Renal cortical epithelial cell (primary cell): ENCODE results near the gene BCL3. TPM values are rescaled to one million over a fixed set of nuclear protein-coding genes. Genes with fewer than 3 reads are reported as not detected.

Experiments
- DNase-seq: peaks from one replicate; pipeline ENCODE4 v3.0.0-alpha.2; 2011; ENCODE audit warnings: low read depth
- total RNA-seq: library from RNA; depleted of rRNA; stranded (reverse); fragments of >200 nt; gene quantifications from 2 replicates; pipeline ENCODE4 v1.2.3, GENCODE V29; 2014

BCL3 gene
- total RNA-seq, 1 donor from 2014 or later, result 10.8 TPM

DNA sequence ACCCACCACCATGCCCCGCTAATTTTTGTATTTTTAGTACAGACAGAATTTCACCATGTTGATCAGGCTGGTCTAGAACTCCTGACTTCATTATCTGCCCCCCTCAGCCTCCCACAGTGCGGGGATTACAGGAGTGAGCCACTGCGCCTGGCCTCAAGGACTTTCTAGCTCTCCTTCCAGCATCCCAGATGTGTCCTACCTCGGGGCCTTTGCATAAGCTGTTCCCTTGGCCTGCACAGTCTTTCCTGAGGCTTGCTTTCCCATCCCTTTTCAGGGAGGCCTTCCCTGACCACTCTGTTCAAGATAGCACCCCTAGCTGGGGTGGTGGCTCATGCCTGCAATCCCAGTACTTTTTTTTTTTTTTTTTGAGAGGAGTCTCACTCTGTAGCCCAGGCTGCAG lies 46.1 kb downstream of the BCL3 start:
- DNase-seq, result no peak

DNA sequence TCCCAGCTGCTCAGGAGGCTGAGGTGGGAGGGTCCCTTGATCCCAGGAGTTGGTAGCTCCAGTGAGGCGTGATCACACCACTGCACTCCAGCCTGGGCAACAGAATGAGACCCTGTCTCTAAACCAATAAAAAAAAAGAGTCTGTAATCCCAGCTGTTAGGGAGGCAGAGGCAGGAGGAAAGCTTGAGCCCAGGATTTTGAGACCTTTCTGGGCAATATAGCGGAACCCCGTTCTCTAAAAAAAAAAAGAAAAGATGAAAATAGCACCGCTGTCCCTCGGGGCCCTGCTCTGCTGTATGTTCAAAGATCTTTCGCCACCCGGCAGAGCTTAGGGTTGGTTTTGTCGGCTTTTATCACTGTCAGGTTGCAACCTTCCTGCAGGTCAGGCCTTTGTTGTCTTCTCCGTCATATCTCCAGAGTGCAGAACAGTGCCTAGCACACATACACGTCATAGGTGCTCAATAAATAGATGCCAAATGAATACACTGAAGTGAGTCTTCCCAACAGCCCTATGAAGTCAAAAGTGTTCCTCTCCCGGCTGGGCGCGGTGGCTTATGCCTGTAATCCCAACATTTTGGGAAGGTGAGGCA lies 47.0 kb downstream of the BCL3 start:
- no peak for DNase-seq

DNA sequence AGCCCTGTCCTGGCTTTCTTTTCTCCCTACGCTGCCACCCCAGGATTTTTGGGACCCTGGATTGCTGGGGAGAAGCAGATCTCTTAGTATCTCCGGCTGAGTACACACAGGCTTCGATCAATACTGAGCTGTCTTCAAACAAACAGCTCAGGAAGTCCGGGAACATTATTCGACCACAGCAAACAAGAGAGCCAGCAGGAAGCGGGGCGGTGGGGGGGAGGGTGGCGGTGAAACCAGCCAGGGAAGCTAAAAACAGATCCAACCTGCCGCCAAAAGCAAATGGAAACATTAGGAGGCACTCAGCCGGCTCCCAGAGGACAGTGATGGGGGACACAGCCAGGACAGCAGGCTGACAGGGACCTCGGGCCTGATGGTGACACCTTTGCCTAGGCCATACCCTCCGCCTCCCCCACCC lies 48.2 kb downstream of the BCL3 start:
- DNase-seq, result no peak

DNA sequence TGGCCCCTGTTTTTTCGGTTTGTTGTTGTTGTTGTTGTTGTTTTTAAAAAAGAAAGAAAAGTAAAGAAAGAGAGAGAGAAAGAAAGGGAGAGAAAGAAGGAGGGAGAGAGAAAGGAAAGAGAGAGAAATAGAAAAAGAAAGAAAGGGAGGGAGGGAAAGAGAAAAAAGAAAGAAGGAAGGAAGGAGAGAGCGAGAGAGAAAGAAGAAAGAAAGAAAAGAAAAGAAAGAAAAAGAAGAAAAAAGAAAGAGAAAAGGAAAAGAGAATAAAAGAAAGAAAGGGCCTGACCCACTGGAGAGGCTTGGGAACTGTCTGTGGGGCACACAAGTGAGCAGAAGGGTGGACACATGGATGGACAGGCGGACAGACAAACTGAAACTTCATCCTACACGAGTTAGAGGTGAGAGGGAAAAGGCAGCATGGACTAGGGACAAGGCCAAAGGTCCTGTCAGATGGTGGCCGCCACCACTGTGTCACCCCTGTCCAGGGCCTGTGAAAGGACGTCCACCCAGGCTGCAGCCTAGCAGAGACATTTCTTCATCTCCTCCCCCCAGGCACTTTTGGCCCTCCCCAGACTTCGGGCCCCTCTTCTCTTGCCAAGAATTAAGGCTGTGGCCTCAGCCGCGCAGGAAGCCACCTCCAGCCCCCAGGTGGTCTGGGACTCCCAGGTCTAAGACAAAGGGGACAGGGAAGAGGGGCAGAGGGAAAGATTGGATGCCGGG lies 51.3 kb downstream of the BCL3 start:
- DNase-seq, result no peak

DNA sequence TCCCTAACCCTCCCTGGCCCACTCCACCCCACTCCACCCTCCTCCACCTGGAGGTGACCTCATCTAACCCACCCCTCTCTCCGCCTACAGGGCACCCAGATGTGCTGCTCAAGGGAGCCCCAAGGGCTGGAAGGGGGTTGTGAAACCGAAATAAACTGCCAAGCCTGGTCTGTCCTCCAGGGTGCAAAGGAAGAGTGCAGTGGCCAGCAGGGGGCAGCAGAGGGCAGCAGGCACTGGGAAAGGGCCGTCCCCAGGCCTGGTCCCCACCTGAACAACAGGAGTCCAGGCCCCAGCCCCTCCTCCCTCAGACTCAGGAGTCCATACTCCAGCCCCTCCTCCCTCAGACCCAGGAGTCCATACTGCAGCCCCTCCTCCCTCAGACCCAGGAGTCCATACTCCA lies 52.0 kb downstream of the BCL3 start:
- DNase-seq, result peak; percentile 54

DNA sequence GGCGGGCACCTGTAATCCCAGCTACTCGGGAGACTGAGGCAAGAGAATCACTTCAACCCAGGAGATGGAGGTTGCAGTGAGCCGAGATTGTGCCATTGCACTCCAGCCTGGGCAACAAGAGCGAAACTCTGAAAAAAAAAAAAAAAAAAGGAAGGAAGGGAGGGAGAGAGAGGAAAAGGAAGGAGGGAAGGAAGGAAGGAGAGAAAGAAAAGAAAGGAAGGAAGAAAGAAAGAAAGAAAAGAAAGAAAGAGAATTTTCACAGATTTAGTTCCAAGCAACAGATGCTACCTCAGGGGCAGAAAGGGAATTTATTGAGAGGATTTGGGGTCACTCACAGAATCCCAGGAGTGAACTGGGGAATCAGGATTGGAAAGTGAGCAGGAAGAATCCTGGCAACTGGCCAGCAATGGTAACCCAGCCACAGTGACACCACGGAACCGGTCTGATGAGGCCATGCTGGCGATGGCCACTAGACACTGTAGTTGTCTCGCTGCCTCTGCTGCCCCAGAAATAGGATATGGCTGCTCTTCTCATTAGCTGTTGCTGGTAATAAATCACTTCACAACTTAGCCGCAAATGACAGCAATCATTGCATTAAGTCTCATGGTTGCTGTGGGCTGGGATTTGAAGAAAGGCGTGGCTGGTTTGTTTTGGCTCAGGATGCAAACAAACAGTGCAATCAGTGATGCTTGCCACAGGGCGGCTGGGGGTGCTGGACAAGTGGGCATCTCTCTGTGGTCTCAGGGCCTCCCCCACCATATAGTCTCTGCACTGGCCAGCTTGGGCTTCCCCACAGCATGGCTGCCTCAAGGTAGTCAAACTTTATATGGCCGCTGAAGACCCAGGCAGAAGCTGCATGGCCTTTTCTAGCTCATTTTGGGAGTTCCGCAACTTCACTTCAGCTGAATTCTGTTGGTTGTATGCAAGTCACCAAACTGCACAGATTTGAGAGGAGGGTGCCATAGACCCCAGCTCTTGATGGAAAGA lies 55.2 kb downstream of the BCL3 start:
- no peak for DNase-seq

DNA sequence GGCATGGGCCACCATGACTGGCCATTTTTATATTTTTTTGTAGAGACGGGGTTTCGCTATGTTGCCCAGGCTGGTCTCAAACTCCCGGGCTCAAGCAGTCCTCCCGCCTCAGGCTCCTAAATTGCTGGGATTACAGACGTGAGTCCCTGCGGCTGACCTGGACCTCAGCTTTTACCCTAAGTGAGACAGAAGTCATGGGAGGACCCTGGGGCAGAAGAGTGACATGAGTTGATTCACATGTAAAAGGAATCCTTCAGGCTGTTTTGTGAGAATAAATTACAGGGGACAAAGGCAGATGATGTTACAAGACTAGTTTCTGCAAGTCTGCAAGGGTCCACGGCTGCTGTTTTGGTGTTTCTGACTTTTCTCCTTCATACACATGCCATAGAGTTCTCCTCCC lies 57.8 kb downstream of the BCL3 start:
- DNase-seq, result no peak

DNA sequence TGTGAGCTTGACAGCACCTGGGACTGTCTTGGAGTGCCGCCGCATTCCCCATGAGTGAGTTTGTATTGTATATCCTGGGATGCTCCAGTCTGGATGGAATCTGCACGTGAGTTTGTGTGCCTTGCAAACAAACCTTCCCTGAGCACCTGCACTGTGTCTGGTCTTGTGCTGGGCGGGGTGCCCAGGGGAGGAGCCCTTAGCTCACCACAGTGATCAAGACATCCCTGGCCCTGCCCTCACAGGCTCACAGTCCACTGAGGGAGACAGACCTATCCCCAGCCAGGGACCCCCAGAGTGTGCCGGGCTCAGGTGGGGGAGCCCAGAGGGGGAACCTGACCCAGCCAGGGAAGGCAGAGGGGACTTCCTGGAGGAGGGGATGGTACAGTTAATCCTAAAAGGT lies 58.7 kb downstream of the BCL3 start:
- no peak for DNase-seq

DNA sequence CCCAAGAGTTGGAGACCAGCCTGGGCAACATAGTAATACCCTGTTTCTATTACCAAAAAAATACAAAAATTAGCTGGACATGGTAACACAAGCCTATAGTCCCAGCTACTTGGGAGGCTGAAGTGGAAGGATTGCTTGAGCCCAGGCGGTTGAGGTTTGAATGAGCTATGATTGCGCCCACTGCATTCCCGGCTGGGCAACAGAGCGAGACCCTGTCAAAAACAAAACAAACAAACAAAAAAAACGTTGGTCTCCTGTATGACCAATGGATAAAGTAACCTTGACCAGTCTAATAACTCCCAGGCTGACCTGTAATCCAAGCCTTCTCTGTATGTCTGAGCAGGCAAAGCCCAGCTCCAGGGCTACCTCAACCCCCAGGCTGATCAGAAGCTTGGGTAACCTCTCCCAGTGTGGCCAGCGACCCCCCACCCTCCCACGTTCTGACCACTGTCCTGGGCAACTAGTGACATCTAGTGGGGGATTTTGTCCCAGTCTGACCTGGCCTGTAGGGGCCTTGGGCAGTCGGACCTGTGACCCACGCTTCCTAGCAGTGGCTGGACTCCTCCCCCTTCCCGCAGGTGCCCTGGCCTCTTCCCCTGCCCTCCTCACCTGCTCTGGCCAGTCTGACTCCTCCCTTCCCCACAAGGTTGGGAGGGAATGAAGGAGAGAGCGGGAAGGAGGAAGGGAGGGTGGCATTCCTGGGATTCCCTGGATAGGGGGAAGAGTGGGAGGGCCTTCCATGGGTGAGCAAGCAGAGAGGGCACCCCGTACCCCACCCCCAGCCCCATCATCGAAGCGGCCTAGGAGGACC lies 59.3 kb downstream of the BCL3 start:
- peak; percentile 92 for DNase-seq

DNA sequence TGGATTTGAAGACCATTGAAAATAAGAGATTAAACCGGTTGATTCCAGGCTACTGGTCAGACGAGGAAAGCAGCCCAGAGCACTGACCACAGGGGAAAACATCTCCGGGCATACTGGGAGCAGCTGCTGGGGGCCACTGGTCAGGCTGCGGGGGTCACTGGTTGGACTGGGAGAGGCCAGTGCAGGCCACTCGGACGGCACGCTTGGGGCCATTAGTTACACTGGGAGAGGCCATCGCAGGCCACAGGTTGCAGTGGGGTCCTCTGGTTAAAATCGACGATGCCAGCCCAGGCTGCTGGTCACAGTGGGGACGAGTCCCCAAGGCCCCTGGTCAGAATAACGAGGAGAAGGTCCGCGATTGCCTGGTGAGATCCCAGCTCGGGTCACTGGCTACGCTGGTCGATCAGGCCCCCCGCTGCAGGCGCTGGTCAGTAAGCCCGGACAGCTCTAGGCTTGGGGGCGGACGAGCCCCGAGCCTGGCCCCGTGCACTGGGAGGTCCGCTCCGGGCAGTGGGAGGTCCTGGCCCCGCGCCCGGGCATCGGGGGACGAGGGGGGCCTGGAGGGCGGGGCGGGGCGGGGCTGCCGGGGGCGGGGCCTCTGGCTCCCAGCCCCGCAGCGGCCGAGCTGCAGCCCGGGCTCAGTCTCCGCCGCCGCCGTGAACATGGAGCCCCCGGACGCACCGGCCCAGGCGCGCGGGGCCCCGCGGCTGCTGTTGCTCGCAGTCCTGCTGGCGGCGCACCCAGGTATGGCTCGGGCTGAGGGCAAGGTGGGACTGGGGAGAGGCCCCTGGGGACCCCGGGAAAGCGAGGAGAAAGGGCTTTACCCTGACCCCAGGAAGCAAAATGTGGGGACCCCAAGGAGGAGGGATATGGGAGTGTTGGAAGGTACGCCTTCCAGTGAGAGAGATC lies 60.2 kb downstream of the BCL3 start, which contains the start of gene BCAM:
BCAM (plus strand) TSS at position 641 of the 909 bp plus-strand sequence; CDS start at position 663, 22 bp downstream.
- no peak for DNase-seq

Other genes starting within 250 kb of the BCL3 start
- 13.0 and 14.4 TPM in 2 replicates for gene ZNF180, start 248.2 kb upstream of the BCL3 start, total RNA-seq
- gene CEACAM20, start 219.0 kb upstream of the BCL3 start, total RNA-seq, result not detected in 2 replicates
- gene IGSF23, start 135.1 kb upstream of the BCL3 start, total RNA-seq, result 0.17 and 2.7 TPM in 2 replicates
- gene PVR, start 104.8 kb upstream of the BCL3 start, total RNA-seq, result 230 and 248 TPM in 2 replicates
- under 0.01 and 9.4 TPM in 2 replicates for gene CEACAM19, start 77.2 kb upstream of the BCL3 start, total RNA-seq
- gene CEACAM16, start 49.6 kb upstream of the BCL3 start, total RNA-seq, result not detected in 2 replicates
- gene CBLC, start 29.2 kb downstream of the BCL3 start, total RNA-seq, result 2.4 and 23.1 TPM in 2 replicates
- gene BCAM, start 60.4 kb downstream of the BCL3 start, total RNA-seq, result 7.5 and 186 TPM in 2 replicates
- 119 and 183 TPM in 2 replicates for gene NECTIN2, start 97.6 kb downstream of the BCL3 start, total RNA-seq
- 65.9 and 71.9 TPM in 2 replicates for gene TOMM40, start 142.5 kb downstream of the BCL3 start, total RNA-seq
- gene APOE, start 157.1 kb downstream of the BCL3 start, total RNA-seq, result 14.8 and 38.3 TPM in 2 replicates
- 0.20 and 5.4 TPM in 2 replicates for gene APOC1, start 165.9 kb downstream of the BCL3 start, total RNA-seq
- not detected in 2 replicates for gene APOC4, start 193.5 kb downstream of the BCL3 start, total RNA-seq
- gene APOC2, start 197.3 kb downstream of the BCL3 start, total RNA-seq, result not detected in 2 replicates
- gene CLPTM1, start 206.7 kb downstream of the BCL3 start, total RNA-seq, result 18.4 and 77.4 TPM in 2 replicates